HG03571 (cell line): ENCODE results near the gene POLD2.

ENCODE experiments used
- ATAC-seq: cut with Tn5 transposase; IDR thresholded peaks from one replicate; pipeline ENCODE4 v1.9.1; 2021; ENCODE audit not compliant: unreplicated experiment

Gene POLD2

DNA sequence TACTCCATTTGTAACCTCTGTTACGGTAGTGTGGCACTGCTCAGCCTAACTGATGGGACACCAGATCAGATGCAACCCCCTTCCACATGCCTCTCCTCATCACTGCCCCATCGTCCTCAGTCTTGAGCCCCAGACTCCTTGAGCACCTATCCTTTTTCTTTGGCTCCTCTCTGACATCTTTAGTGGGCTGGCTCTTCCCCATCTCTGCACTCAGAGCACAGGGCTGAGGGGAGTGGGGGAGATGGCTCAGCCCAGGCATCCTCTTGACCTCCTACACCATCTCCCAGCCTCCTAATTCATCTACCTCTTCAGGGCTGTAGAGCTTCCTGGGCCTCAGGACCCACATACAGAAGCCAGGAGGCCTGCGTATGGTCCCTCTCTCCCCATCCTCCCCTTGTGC, 39.6 kb downstream of the POLD2 start:
- ATAC-seq: no peak

DNA sequence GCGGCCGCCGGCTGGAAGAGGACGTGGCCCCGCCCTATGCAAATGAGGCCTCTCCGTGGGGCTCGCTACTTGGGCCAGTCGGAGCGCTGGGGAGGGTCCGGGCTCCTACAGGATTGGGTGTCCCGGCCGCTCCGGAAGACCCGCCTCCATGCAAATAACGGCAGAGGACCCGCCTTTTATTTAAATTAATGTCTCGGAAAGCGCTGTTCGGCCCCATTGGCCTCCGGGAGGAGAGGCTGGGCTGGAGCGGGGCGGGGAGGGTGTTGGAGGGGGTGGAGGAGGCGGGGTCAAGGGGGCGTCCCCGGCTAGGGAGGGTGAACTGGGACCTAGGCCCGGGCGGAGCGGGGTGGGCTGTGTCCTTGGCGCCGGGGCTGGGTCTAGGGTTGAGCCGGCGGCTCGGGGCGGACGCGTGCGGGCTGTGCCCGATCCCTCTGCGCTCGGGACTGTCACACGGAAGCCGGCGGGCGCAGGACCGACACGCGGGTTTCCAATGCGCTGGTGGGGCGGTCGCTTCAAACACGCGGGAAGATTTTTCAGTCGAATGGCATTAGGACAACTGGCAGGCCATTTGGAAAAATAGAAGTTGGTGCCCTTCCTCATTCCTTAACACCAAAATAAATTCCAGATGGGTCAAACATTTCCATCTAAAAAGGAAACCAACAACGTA, 40.7 kb downstream of the POLD2 start:
- ATAC-seq: peak; percentile 91

DNA sequence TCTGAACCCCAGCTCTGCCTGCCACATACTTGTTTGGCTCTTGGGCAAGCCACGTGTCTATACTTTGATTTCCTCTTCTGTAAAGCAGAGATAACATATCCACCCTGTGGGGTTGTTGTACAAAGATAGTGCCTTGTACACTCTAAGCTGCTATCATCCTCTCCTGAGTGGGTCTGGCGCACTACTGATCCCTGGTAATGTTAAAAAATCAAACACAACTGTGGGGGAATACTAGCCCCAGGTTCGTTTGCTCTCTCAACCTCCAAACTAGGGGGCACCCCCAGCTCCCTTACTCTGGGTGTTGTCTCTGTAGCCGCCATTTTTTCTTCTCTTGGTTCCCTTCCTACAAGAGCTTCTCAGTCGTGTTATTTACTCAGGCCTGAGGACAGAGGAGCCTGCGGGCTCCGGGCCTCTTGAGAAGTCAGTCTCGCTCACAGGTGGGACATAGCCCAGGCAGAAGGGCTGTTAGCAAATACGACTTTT, 42.0 kb downstream of the POLD2 start:
- ATAC-seq: no peak

DNA sequence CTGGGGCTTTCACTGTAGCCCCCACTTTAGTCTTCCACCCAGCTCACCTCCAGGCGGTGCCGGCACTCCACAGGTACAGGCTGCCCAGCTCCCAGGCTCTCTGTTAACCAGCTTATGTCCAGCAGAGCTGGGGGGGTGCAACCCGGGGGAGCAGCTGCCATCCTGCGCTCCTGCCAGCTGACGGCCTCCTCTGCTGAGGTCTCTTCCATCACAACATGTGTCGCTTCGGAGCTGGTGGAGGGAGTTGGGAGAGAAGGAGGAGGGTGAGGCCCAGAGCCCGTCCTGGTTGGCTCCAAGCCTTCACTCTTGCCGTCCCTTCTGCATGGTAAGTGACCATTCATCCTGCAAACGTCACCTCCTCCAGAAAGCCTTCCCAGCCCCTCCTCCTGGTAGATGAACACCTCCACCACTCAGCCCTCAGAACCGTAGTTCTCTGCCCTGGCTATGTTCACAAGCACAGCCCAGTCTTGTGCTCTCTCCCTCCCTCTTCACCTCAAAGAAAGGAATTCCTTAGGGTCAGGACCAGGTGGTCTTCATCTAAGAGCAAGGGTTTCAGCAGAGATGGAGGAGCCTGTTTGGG, 42.6 kb downstream of the POLD2 start:
- no peak for ATAC-seq

DNA sequence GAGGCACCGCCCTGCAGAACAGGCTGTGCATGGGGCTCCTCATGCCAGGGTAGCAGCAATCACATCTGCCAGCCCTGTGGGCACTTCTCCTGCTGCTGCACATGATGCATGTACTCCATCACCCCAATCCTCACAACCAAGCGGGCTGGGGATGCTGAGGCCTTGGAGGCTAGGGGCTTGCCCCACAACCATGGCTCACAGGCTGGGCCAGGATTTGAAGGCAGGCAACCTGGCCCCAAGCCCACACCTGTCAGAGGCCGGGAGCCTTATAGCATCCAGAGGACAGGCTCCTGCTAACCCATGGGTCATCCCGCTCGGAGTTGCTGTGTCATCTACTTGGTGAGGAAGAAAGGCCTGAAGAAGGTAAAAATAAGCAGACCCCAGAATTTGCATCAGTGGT, 43.2 kb downstream of the POLD2 start:
- no peak for ATAC-seq

DNA sequence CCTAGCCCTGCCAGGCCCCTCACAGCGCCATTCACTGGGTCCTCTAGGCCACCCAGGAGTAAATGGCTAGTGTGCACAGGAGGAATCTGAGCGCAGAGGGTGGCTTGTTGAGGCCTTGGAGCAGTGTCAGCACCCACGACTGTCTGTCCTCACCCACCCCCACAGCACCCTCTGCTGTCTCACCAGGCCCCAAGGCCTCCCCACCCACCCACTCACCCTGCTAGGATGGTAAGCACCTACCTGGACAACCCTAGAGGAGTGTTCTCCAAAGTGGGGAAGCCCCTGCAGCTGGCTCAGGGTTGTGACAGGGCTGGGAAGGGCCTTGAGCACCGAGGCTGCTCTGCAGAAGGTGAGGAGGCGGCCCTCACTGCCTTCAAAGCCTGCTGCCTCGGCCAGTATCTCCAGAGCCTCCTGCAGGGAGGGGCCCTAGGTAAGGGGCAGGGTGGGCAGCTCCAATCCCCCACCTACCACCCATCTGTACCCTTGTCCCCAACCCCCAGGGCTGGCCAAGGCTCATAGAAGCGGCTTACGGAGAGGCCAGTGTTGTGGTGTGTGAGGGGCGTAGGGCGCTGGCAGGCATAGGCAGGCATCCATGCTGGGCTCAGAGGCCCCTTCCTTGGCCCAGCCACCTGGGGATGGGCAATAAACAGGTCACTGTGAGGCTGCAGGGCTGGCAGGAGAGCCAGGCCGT, 43.9 kb downstream of the POLD2 start:
- ATAC-seq: no peak

DNA sequence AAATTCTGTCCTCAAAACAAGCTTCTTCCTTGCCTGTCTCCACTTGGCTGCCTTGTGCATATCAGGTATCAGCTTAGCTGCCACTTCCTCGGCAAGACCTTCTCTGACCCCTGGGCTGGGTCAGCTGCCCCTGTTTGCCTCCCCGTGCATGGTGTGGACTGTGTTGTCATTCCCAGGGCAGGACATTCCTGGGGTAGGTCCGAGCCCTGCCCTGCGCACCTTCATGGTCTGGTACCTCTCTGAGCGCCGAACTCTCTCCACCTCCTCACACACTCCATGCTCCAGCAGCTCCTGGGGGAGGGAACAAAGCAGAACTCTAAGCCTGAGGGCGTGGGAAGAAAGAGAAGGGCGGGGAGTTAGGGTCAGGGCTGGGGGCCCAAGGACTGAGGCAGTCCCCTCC, 44.8 kb downstream of the POLD2 start:
- no peak for ATAC-seq

DNA sequence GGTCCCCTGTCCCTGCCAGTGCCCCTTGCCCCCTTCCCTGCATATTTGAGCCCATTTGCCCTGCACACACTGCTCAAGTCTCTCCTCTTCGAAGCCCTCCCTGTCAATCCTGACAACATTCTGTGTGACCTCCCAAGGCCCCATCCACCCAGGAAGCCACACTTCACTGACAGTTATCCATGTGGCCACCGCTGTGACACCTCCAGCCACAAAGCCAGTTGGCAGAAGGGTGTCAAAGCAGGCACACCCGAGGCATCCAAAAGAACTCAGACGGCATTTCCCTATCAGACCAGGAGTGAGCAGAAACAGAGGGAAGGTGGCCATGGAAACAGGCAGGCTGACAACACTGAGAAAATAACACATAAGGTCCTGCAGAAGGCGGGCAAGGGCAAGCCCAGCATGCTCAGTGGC, 45.7 kb downstream of the POLD2 start:
- no peak for ATAC-seq

DNA sequence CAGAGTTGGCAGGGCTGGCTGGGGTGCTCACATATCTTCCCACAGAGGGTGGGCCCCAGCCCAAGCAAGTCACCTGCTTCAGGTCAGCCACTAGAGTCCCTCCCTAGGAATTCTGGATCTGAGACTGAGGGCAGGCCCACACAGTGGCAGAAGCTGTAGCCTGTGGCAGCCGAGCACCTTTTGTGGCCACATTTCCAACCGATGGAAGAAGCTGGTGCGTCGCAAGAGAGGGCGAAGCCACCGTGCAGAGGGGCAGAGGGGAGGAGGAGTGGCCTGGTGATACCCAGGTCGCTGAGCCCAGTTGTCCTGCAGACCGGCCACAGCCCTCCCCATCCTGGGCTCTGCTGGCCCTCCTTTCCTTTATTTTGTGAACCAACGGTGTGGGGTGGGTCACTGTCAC, 46.3 kb downstream of the POLD2 start:
- ATAC-seq: no peak

DNA sequence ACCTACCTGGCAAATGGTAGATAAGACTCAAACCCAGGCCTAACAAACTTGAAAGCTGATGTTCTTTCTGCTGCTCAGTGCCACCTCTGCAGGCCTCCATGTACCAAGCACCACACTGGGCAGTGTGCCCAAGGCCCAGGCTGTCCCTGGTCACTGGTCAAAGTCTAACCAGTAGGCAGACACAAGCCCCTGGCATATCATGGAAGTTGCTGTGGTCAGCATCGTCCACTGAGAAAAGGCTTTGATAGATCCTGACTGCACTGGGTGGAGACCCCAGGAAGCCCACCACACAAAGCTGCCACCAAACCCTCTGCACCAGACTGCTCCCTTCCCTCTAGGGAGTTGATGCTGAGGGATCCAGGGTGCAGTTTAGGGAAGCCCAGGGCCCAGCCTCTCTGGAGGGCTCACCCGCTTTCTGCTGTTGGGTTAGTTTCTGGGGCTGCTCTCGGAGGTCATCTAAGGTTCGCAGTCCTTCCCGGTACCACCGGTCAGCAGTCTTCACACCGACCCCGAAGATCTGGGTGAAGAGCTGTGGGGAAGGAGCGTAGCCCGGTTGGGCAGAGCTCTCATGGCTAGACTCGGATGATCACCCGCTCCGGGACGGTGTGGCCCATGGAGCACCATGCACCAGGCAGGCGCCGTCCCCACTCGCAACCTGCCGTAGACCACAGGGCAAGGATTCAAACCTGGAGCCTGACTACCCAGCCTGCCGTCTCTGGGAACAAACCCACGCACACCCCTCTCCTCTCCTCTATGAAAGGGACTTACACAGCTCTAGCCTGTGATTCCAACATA, 47.0 kb downstream of the POLD2 start:
- no peak for ATAC-seq

DNA sequence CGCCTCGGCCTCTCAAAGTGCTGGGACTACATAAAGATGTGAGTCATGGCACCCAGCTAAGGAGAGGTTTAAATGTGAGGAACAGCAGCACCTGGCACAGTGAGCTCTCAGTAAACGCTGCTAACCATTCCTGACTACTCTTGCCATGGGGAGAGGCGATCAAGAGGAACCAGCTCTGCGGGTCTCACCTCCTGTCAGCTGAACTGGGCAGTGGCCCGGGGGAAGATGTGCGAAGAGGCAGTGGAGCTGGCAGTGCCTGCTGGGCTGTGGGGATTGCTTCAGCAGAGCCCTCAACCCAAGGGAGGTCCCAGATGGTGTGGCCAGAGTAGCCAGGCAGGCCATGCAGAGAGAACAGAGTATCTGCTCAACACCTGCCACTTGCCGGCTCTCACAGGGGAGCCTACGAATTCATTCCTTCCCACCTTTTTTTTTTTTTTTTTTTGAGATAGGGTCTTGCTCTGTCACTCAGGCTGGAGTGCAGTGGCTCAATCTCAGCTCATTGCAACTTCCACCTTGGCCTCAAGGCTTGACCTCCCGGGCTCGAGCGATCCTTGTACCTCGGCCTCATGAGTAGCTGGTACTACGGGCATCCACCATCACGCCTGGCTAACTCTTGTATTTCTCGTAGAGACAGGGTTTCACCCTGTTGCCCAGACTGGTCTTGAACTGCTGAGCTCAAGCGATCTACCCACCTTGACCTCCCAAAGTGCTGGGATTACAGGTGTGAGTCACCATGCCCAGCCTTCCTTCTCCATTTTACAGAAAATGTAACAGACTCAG, 47.9 kb downstream of the POLD2 start:
- ATAC-seq: no peak

DNA sequence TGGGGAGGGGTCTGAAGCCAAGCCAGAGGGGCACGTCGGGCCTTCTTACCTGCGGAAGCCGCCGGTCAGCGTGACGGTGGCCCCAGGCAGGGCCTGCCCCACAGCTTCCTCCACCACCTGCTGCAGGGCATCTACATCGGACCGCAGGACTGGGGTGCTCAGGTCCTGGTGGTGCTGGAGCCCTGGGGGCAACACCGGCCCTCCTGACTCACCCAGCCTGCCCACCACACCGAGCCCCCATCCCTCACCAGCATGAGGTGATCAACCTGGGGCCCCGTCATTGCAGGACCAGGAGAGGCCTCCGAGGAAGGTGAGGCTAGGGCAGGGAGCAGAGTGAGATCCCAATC, 49.0 kb downstream of the POLD2 start:
- no peak for ATAC-seq

DNA sequence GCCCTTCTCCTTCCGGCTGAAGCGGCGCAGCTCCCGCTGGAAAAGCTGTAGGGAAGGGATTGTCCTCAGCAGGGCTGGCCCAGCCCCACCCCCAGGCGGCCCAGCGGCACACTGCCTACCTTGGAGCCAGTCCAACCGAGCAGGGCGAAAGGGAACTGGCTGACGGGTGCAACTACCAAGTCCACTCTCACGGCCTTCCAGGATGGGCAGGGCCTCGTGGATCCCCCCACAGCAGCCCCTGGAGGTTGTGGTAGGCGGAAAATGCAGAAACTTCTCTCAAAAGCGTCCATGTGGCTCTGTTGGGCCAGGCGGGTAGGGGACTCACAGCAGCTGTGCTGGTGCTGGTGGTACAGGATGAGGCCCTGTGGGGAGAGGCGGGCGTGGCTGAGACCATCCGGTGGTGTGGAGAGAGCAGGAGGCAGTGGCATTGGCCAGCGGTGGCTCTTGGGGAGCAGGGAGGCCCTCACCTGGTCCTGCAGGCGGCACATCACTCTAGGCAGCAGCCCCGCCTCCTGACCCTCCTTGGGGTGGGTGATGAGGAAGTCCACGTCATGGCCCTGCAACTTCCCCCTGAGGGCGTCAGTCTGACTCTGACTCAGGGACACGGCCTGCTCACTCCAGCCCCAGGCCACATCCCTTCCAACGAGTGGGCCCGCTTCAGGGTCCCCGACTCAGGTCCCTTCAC, 49.5 kb downstream of the POLD2 start:
- ATAC-seq: no peak

DNA sequence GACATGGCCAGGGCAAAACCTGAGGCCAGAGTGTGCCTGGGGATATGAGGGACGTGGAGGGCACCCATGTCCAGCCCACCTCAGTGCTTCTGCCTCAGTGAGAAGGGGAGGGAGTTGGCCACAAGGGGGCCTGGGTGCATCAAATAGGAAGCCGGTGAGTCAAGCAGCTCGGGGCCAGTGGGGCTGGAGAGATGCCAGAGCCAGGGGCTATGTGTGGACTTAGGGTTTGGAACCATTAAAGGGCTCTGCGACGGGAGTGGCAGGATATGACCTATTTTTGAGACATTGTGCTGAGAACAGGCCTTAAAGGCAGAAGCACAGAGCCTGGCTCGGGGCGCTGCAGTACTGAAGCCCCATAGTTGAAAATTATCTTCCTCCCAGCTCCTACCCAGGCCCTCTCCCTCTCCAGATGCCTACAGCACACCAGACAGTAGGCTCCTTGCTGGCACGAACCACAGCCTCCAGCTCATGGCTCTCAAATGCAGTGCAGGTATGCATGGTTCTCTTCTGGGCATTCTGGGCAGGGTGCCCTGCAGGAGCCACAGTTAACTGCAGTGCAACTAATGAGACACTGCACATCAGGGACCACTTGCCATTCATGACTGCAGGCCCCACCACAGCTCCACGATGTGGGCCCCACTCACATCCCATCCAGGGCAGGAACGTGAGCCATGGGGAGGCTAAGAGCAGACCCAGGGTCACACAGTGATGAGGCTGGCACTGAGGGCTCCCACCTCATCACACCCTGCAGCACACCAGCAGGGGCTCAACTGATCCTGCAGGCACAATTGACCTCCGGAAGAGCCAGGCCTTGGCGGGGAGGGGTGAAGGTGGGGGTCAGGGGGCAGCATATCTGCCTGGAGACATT, 50.8 kb downstream of the POLD2 start:
- no peak for ATAC-seq

DNA sequence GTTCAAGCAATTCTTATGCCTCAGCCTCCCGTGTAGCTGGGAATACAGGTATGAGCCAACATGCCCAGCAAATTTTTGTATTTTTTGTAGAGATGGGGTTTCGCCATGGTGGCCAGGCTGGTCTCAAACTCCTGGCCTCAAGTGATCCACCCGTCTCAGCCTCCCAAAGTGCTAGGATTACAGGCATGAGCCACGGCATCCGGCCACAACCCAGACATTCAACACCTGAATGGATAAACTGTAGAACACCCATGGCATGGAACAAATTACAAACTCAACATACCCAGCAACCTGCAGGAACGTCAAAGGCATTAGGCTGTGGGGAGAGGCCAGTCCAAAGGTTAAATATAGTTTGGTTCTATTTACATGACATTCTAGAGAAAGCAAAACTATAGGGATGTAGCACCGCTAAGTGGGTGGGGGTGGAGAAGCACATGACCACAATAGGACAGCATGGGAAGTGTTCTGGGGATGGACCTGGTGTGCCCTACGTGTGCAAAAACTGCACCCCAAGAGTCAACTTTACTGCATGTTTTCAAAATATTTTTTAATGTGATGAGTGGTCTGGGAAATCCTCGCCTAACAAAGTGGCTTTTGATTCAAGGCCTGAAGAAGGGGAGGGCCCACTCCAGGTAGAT, 51.5 kb downstream of the POLD2 start:
- no peak for ATAC-seq

DNA sequence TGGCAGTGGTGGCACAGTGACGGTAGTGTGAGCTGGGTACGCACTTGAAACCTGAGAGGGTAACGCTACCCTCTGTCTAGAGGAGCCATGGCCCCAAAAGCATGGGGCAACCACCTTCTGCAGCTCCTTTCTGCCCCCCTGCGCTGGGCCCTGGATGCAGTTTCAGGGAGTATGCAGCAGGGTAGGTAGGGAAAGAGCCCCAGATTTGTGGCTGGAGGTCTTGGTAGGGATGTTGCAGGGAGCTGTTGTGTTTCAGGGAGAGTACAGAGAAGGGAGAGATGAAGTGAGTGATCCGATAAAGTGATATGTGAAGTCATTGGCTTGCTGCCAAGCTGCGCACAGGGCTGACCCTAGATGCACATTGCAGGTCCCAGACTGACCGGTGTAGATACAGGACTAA, 55.3 kb downstream of the POLD2 start:
- no peak for ATAC-seq

DNA sequence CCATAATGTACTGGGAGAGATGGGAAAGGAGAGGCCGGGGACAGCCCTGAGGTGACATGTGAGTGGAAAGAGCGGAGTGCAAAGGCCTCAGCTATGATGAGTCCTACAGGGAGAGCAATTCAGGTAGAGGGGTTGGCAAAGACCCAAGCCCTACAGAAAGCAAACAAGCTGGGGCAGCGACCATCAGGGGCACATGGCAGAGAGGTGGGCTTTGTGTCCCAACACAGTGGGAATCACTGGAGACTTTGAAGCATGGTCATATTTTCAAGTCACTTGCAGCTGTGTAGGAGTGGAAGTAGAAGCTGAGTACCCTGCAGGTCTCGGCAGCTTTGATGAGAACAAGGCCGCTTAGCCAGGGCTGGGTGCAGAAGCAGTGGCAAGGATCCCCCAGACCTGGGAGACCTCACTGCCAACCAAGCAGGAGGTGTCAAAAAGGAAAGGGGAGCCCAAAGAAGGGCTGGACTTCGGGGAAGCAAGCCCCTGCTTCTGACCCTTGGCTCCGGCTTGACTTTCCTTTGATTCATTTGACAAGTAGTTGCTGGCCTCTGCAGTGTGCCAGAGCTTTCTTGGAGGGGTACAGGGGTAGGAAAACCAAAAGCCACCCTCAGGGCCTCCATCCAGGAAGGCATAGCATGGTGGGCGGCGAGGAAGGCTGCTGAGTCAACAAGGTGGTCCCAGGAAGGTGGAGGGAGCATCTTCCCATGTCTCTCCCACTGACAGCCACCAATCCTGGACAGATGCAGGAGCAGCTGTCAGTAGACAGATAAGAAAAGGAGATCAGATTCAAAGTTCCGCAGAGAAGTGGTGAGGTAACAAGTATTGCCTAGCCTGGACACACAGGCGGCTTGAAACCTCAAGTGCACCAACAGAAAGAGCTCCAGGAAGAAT, 56.0 kb downstream of the POLD2 start:
- no peak for ATAC-seq

DNA sequence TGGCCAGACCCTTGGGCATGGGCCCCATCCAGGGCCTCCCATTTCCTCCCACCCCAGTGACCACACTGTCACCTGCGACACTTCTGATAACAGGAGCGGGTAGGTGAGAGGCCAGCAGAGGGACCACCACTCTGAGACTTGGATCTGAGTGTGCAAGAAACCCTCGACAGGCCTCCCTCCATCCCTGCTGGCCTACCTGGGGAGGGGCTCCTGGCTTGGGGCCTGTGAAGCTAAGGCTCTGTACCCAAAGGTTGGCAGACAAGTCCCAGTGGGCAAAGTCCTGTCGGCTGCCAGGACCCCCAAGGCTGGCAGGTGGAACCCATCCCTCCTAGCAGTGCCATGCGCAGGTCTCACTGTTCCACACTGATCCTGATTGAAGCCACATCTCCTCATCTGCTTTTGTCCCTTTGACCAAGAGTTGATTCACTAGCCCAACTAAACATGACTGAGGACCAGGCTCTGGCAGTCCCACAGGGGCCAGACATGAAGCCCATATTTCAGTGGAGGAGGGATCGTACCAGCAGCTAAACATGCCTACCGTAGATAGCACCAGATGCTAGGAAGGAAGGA, 56.8 kb downstream of the POLD2 start:
- no peak for ATAC-seq
